Stomach smooth muscle (tissue), 2 donors: ENCODE results near the gene CLUH.
"Not testable (repeated sequence)": the region's sequence is repeated elsewhere in the genome, so short reads cannot be mapped to it uniquely, and the experiment has no call there.

Experiments used
- H3K27ac ChIP-seq: one replicate; pipeline ENCODE4 v1.7.0; 2013; ENCODE audit warnings: mild to moderate bottlenecking, low read length, inconsistent platforms
- H3K27me3 ChIP-seq, 2 donors: one replicate each; pipeline ENCODE4 v1.7.0; 2013; ENCODE audit warnings: low read length in 2 of 2; ENCODE audit not compliant: insufficient read depth in 2 of 2, control insufficient read depth in 1 of 2
- H3K36me3 ChIP-seq, 2 donors: one replicate each; pipeline ENCODE4 v1.7.0; 2013; ENCODE audit warnings: low read length in 2 of 2; ENCODE audit not compliant: control insufficient read depth in 2 of 2, insufficient read depth in 2 of 2
- H3K4me1 ChIP-seq: one replicate; pipeline ENCODE4 v1.7.0; 2013; ENCODE audit warnings: low read length; ENCODE audit not compliant: control insufficient read depth, insufficient read depth
- H3K4me3 ChIP-seq, 2 donors: one replicate each; pipeline ENCODE4 v1.7.0; 2013; ENCODE audit warnings: low read length in 2 of 2
- H3K9ac ChIP-seq, 2 donors: one replicate each; pipeline ENCODE4 v1.7.0; 2013; ENCODE audit warnings: low read length in 2 of 2, mild to moderate bottlenecking in 1 of 2
- H3K9me3 ChIP-seq, 2 donors: one replicate each; pipeline ENCODE4 v1.7.0; 2013; ENCODE audit warnings: low read length in 2 of 2; ENCODE audit not compliant: control insufficient read depth in 2 of 2
- donor health status: healthy.
- donor health status: Pancreatic carcinoma.

CLUH gene

GRCh38 chr17:2652911-2653310 lies 58.7 kb downstream of the CLUH start:
- H3K9me3 ChIP-seq, H3K4me1 ChIP-seq, H3K4me3 ChIP-seq, H3K9ac ChIP-seq, H3K36me3 ChIP-seq, H3K27me3 ChIP-seq, H3K27ac ChIP-seq: not testable (repeated sequence)

- Histone ChIP-seq H3K27me3 (no peaks in the 10 kb centered on the region), H3K9ac (no peak overlapping the region), H3K36me3 (peaks cover 0 to 5% of the 10 kb centered on the region in 2 donors), H3K27ac (no peak overlapping the region), H3K9me3 (no peaks in the 10 kb centered on the region), H3K4me3 (no peak overlapping the region), H3K4me1 (no peaks in the 10 kb centered on the region)
Measured at GRCh38 chr17:2649191-2649590, 62.4 kb downstream of the CLUH start.

DNA sequence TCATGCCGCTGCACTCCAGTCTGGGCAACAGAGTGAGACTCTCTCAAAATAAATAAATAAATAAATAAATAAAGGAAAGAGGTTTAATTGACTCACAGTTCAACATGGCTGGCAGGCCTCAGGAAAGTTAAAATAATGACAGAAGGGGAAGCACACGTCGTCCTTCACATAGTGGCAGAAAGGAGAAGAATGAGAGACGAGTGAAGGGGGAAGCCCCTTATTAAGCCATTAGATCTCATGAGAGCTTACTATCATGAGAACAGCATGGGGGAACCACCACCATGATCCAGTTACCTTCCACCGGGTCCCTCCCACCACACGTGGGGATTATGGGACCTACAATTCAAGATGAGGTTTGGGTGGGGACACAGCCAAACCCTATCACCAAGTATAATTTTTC lies 63.6 kb downstream of the CLUH start:
- no peak overlapping the region for H3K4me3 ChIP-seq
- H3K9me3 ChIP-seq: no peaks in the 10 kb centered on the region
- no peak overlapping the region for H3K27ac ChIP-seq
- peaks cover 0 to 8% of the 10 kb centered on the region in 2 donors for H3K36me3 ChIP-seq
- H3K9ac ChIP-seq: no peak overlapping the region
- no peaks in the 10 kb centered on the region for H3K27me3 ChIP-seq
- H3K4me1 ChIP-seq: no peaks in the 10 kb centered on the region

GRCh38 chr17:2644971-2645370 lies 66.6 kb downstream of the CLUH start:
- Histone ChIP-seq H3K27ac (no peak overlapping the region), H3K27me3 (no peaks in the 10 kb centered on the region), H3K4me3 (no peak overlapping the region), H3K9ac (no peak overlapping the region), H3K36me3 (peaks cover 8 to 10% of the 10 kb centered on the region in 2 donors), H3K4me1 (no peaks in the 10 kb centered on the region), H3K9me3 (no peaks in the 10 kb centered on the region)
